Stimulated activated CD4-positive, alpha-beta T cell treated with anti-CD3 and anti-CD28 coated beads, TNF-alpha, amount 100 ng/mL, for 48 hours (primary cell): ENCODE data around the gene PLA2G4A.

Experiments
- DNase-seq, 3 donors: peaks; one replicate each; pipeline ENCODE4 v3.0.0-alpha.2; 2020; ENCODE audit warnings: low read depth in 3 of 3

PLA2G4A gene

GRCh38 chr1:186977266-186977957 is 148.7 kb downstream of the PLA2G4A start:
- no peak for DNase-seq

GRCh38 chr1:186978596-186979556 is 150.1 kb downstream of the PLA2G4A start:
- DNase-seq, result no peak

GRCh38 chr1:186980400-186980799 is 151.7 kb downstream of the PLA2G4A start:
- no peak for DNase-seq

- no peak for DNase-seq
These were observed 153.4 kb downstream of the PLA2G4A start for GRCh38 chr1:186982116-186982515.

- DNase-seq, result no peak
These were observed 154.6 kb downstream of the PLA2G4A start for GRCh38 chr1:186983327-186983726.

- DNase-seq, result no peak
These were observed 156.2 kb downstream of the PLA2G4A start for GRCh38 chr1:186984959-186985358.

- no peak for DNase-seq
These were observed 157.2 kb downstream of the PLA2G4A start for GRCh38 chr1:186985889-186986491.

GRCh38 chr1:186987065-186987464 is 158.3 kb downstream of the PLA2G4A start:
- DNase-seq, result no peak

GRCh38 chr1:186987769-186988168 is 159.0 kb downstream of the PLA2G4A start:
- no peak for DNase-seq

GRCh38 chr1:186993996-186994395 is 165.2 kb downstream of the PLA2G4A start:
- no peak for DNase-seq

GRCh38 chr1:186994897-186995296 is 166.1 kb downstream of the PLA2G4A start:
- no peak for DNase-seq

GRCh38 chr1:186996816-186997215 is 168.1 kb downstream of the PLA2G4A start:
- DNase-seq, result no peak

GRCh38 chr1:186997877-186998276 is 169.1 kb downstream of the PLA2G4A start:
- DNase-seq, result no peak

GRCh38 chr1:186999506-186999905 is 170.8 kb downstream of the PLA2G4A start:
- DNase-seq, result no peak

GRCh38 chr1:187001198-187001889 is 172.6 kb downstream of the PLA2G4A start:
- no peak for DNase-seq

GRCh38 chr1:187003353-187003752 is 174.6 kb downstream of the PLA2G4A start:
- no peak for DNase-seq

GRCh38 chr1:187006896-187007295 is 178.1 kb downstream of the PLA2G4A start:
- DNase-seq, result no peak

GRCh38 chr1:187009320-187009719 is 180.6 kb downstream of the PLA2G4A start:
- no peak for DNase-seq

- no peak for DNase-seq
These were observed 182.0 kb downstream of the PLA2G4A start for GRCh38 chr1:187010571-187011309.

GRCh38 chr1:187013582-187014200 is 184.9 kb downstream of the PLA2G4A start:
- no peak for DNase-seq

- DNase-seq, result no peak
These were observed 189.5 kb downstream of the PLA2G4A start for GRCh38 chr1:187018291-187018690.
